Loucy (cell line): ENCODE data around the gene MVD.

Experiments used
- EZH2phosphoT487 ChIP-seq: fragments of 200-600 bp; IDR thresholded peaks from 2 replicates; pipeline ENCODE4 v1.6.1; 2018; ENCODE audit warnings: antibody characterized with exemption, mild to moderate bottlenecking, moderate library complexity, borderline replicate concordance
- TF ChIP-seq, protein P1 (sequence below): fragments of 200-600 bp; sonication (generic); conservative IDR thresholded peaks from 2 replicates; pipeline ENCODE4 v1.5.1; 2014; ENCODE audit warnings: mild to moderate bottlenecking, antibody characterized with exemption, low read length

DNA sequence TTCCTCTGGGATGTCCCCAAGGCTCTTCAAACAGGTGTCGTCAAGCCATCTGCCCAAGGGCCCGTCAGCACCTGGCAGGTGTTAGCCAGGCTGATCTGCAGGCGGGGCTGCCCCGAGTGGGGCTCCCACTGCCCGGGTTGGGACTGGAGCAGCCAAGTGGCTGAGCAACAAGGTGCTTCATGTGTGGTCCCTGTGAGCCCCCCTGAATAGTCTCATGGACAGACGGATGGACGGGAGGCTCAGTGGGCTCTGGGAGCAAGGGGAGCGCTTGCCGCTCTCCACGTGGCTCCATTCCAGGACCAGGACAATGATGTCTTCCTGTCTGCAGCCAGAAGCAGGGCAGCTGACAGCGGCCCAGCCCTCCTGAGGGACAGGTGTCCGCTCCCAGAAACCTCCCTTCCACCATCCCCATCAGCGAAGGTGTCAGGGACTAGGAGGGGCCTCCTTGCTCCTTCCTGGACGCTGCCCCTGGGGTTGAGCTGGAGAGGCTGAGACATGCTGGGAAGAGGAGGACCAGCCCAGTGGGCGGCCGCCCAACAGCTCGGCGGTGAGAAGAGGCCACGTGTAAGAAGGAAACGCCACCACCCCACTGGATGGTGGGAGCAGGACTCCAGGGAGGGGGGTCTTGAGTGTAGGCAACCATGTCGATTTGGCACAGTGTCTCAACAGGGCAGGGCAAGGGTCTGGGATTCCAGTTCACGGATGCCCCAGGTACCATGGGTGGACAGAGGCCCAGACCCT lies 13.8 kb upstream of the MVD start:
- TF ChIP-seq, protein P1, sequence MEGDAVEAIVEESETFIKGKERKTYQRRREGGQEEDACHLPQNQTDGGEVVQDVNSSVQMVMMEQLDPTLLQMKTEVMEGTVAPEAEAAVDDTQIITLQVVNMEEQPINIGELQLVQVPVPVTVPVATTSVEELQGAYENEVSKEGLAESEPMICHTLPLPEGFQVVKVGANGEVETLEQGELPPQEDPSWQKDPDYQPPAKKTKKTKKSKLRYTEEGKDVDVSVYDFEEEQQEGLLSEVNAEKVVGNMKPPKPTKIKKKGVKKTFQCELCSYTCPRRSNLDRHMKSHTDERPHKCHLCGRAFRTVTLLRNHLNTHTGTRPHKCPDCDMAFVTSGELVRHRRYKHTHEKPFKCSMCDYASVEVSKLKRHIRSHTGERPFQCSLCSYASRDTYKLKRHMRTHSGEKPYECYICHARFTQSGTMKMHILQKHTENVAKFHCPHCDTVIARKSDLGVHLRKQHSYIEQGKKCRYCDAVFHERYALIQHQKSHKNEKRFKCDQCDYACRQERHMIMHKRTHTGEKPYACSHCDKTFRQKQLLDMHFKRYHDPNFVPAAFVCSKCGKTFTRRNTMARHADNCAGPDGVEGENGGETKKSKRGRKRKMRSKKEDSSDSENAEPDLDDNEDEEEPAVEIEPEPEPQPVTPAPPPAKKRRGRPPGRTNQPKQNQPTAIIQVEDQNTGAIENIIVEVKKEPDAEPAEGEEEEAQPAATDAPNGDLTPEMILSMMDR: no peak
- no peak for TF ChIP-seq EZH2phosphoT487
